Testis (tissue), 3 donors: Measurements from ENCODE around the gene CBLB. TPM values are rescaled to one million over a fixed set of nuclear protein-coding genes. Genes with fewer than 3 reads are reported as not detected.
"Not testable (repeated sequence)": the region's sequence is repeated elsewhere in the genome, so short reads cannot be mapped to it uniquely, and the experiment has no call there.

Experiments
- DNase-seq: peaks from one replicate; pipeline ENCODE4 v3.0.0-alpha.2; 2019
- H3K27ac ChIP-seq, 2 donors: fragments of 200-600 bp; sonication (generic); one replicate each; pipeline ENCODE4 v1.5.1; 2019
- H3K27me3 ChIP-seq: fragments of 200-600 bp; sonication (generic); one replicate; pipeline ENCODE4 v1.5.1; 2019
- H3K36me3 ChIP-seq: fragments of 200-600 bp; sonication (generic); one replicate; pipeline ENCODE4 v1.5.1; 2017; ENCODE audit warnings: low read depth; ENCODE audit errors: missing control alignments
- H3K4me1 ChIP-seq: fragments of 200-600 bp; sonication (generic); one replicate; pipeline ENCODE4 v1.5.1; 2019
- H3K4me3 ChIP-seq, 2 donors: fragments of 200-600 bp; sonication (generic); one replicate each; pipeline ENCODE4 v1.5.1; 2017 to 2019
- H3K9me3 ChIP-seq: fragments of 200-600 bp; sonication (generic); one replicate; pipeline ENCODE4 v1.5.1; 2017
- CTCF ChIP-seq, 3 experiments: fragments of 450-650 bp in 2 of 3; fragments of 200-600 bp in 1 of 3; sonication (generic) in 1 of 3; IDR thresholded peaks; one replicate each; pipeline ENCODE4 v1.5.1; 2016 to 2019; ENCODE audit warnings: antibody characterized with exemption in 3 of 3, mild to moderate bottlenecking in 2 of 3, moderate library complexity in 1 of 3
- POLR2A ChIP-seq: fragments of 450-650 bp; IDR thresholded peaks from one replicate; pipeline ENCODE4 v1.6.1; 2017; ENCODE audit warnings: antibody characterized with exemption, mild to moderate bottlenecking, moderate library complexity
- WGBS, 2 donors: methylation state at CpG; one replicate each; pipeline ENCODE4 v1.1.5; 2018; 5-methylcytosine and 5-hydroxymethylcytosine counted together
- intact Hi-C: fragments of 100-400 bp; cut with DNase I; formaldehyde crosslinking; loops from one replicate; pipeline ENCODE4 v1.15.1; 2023; ENCODE audit warnings: low total_unique reads
- polyA plus RNA-seq: library from polyadenylated mRNA; stranded (reverse); fragments of 350-450 nt; fragmentation: Illumina TruSeq; extraction: RNeasy Lipid Tissue Mini Kit (QIAGEN cat#74804); gene quantifications from one replicate; pipeline ENCODE4 v1.2.3, GENCODE V29; 2014; ENCODE audit warnings: low read depth, low replicate concordance; ENCODE audit not compliant: insufficient read depth
- total RNA-seq, 2 donors: library from RNA; depleted of rRNA; stranded (reverse); fragments of >200 nt; gene quantifications; one replicate each; pipeline ENCODE4 v1.2.3, GENCODE V29; 2016

The CBLB gene
- total and polyA plus RNA-seq, 3 donors from 2014 or later, result 33.0 to 73.6 (median 65.9) TPM

- no peaks in the 10 kb centered on the region for H3K9me3 ChIP-seq
- H3K36me3 ChIP-seq, result no peaks in the 10 kb centered on the region
- H3K4me3 ChIP-seq, result no peak overlapping the region
- DNase-seq, result no peak
- H3K4me1 ChIP-seq, result peaks cover 21% of the 10 kb centered on the region
- intact Hi-C loops, result no loop called here
- WGBS, 2 donors, result 60 to 69% methylated on average over 4 of the region's 4 CpGs
- H3K27ac ChIP-seq, result peak overlapping the region in 1 of 2 donors; percentile 58
- no peak for TF ChIP-seq POLR2A
- no peak for TF ChIP-seq CTCF (IDR thresholded peaks at IDR 0.05)
- no peaks in the 10 kb centered on the region for H3K27me3 ChIP-seq
Measured at GRCh38 chr3:105823149-105823867, 45.5 kb downstream of the CBLB start.

- no peak overlapping the region for H3K4me3 ChIP-seq
- WGBS, 2 donors, result 53 to 59% methylated on average over 3 of the region's 3 CpGs
- H3K36me3 ChIP-seq, result no peaks in the 10 kb centered on the region
- peaks cover 21% of the 10 kb centered on the region for H3K4me1 ChIP-seq
- H3K27ac ChIP-seq, result peak overlapping the region; percentile 35 to 58
- TF ChIP-seq CTCF (IDR thresholded peaks at IDR 0.05), result no peak
- TF ChIP-seq POLR2A, result no peak
- no peaks in the 10 kb centered on the region for H3K27me3 ChIP-seq
- intact Hi-C loops, result no loop called here
- H3K9me3 ChIP-seq, result no peaks in the 10 kb centered on the region
- no peak for DNase-seq
Measured at GRCh38 chr3:105822171-105823123, 46.4 kb downstream of the CBLB start.

GRCh38 chr3:105821433-105821832 is 47.4 kb downstream of the CBLB start:
- H3K9me3 ChIP-seq, result no peaks in the 10 kb centered on the region
- 41 to 44% methylated on average over 2 of the region's 2 CpGs for WGBS, 2 donors
- no peak overlapping the region for H3K4me3 ChIP-seq
- DNase-seq, result no peak
- intact Hi-C loops, result no loop called here
- H3K27me3 ChIP-seq, result no peaks in the 10 kb centered on the region
- H3K4me1 ChIP-seq, result peaks cover 21% of the 10 kb centered on the region
- H3K27ac ChIP-seq, result peak overlapping the region; percentile 21 to 58
- H3K36me3 ChIP-seq, result no peaks in the 10 kb centered on the region
- no peak for TF ChIP-seq CTCF (IDR thresholded peaks at IDR 0.05)
- no peak for TF ChIP-seq POLR2A

GRCh38 chr3:105816833-105817232 is 52.0 kb downstream of the CBLB start:
- TF ChIP-seq CTCF (IDR thresholded peaks at IDR 0.05) (no peak), POLR2A (no peak)
- WGBS, 2 donors, result 74 to 92% methylated on average over 2 of the region's 2 CpGs
- Histone ChIP-seq H3K27me3 (no peaks in the 10 kb centered on the region), H3K4me1 (peaks cover 8% of the 10 kb centered on the region), H3K4me3 (no peak overlapping the region), H3K27ac (no peak overlapping the region), H3K9me3 (no peaks in the 10 kb centered on the region), H3K36me3 (no peaks in the 10 kb centered on the region)
- DNase-seq, result no peak
- intact Hi-C loops, result no loop called here

GRCh38 chr3:105815331-105815730 is 53.5 kb downstream of the CBLB start:
- H3K4me3 ChIP-seq, DNase-seq, H3K36me3 ChIP-seq, intact Hi-C loops, H3K27ac ChIP-seq, H3K9me3 ChIP-seq, H3K27me3 ChIP-seq, H3K4me1 ChIP-seq: not testable (repeated sequence)
- WGBS, 2 donors, result 93 to 96% methylated on average over 3 of the region's 3 CpGs
